SK-N-SH (cell line): ENCODE measurements around the gene ZNF213. TPM values are rescaled to one million over a fixed set of nuclear protein-coding genes. Genes with fewer than 3 reads are reported as not detected.

Experiments used
- CTCF ChIA-PET: fragments of 300-600, 350-600 bp; formaldehyde crosslinking; extraction: SDS; loops from one replicate; lab custom pipeline; 2021; lab: Yijun Ruan, JAX
- POLR2A ChIA-PET: fragments of 350-600 bp; sonication (Branson Sonifier 250); formaldehyde crosslinking; extraction: SDS; loops from one replicate; lab custom pipeline; 2020; ENCODE audit warnings: antibody characterized with exemption, inconsistent platforms; lab: Yijun Ruan, JAX
- DNase-seq: peaks from one replicate; pipeline ENCODE4 v3.0.0; 2012
- H2AFZ ChIP-seq: fragments of 200-600 bp; sonication (generic); 2 replicates; pipeline ENCODE4 v1.8.1; 2016; ENCODE audit warnings: antibody characterized with exemption, mild to moderate bottlenecking, low read depth
- H3F3A ChIP-seq: fragments of 200-600 bp; sonication (generic); replicated peaks from 2 replicates; pipeline ENCODE3; 2016; ENCODE audit warnings: antibody characterized with exemption, mild to moderate bottlenecking; ENCODE audit not compliant: insufficient read depth
- H3K27ac ChIP-seq, 2 experiments: fragments of 200-500 bp in 1 of 2; fragments of 200-600 bp in 1 of 2; sonication (Bioruptor generic) in 1 of 2; sonication (generic), shearing (Covaris generic) in 1 of 2; 2 replicates each; pipeline versions ENCODE4 v1.5.1 to v1.6.1; 2014 to 2016; ENCODE audit warnings: low read depth in 2 of 2, inconsistent platforms in 1 of 2, low read length in 1 of 2, mild to moderate bottlenecking in 1 of 2, mixed read lengths in 1 of 2
- H3K27me3 ChIP-seq: fragments of 200-600 bp; sonication (generic), shearing (Covaris generic); 2 replicates; pipeline ENCODE4 v1.6.1; 2016; ENCODE audit warnings: mixed run types; ENCODE audit not compliant: insufficient read depth
- H3K36me3 ChIP-seq, 2 experiments: fragments of 200-500 bp in 1 of 2; fragments of 200-600 bp in 1 of 2; sonication (Bioruptor generic) in 1 of 2; sonication (generic) in 1 of 2; replicated peaks in 1 of 2; 2 replicates each; pipeline versions ENCODE3 to v1.5.1; 2014 to 2016; ENCODE audit warnings: low read length in 1 of 2, mild to moderate bottlenecking in 1 of 2; ENCODE audit not compliant: insufficient read depth in 2 of 2, control insufficient read depth in 1 of 2
- H3K4me1 ChIP-seq, 2 experiments: fragments of 200-500 bp in 1 of 2; fragments of 200-600 bp in 1 of 2; sonication (Bioruptor generic) in 1 of 2; sonication (generic), shearing (Covaris generic) in 1 of 2; 2 replicates each; pipeline versions ENCODE4 v1.5.1 to v1.6.1; 2014 to 2016; ENCODE audit warnings: low read depth in 1 of 2, low read length in 1 of 2, mixed run types in 1 of 2; ENCODE audit not compliant: insufficient read depth in 2 of 2, control insufficient read depth in 1 of 2
- H3K4me2 ChIP-seq: fragments of 200-600 bp; sonication (generic), shearing (Covaris generic); 2 replicates; pipeline ENCODE4 v1.6.1; 2017; ENCODE audit warnings: mixed run types
- H3K4me3 ChIP-seq, 2 experiments: fragments of 200-500 bp in 1 of 2; fragments of 200-600 bp in 1 of 2; sonication (Bioruptor generic) in 1 of 2; sonication (generic), shearing (Covaris generic) in 1 of 2; 2 replicates each; pipeline versions ENCODE4 v1.5.1 to v1.8.1; 2014 to 2016; ENCODE audit warnings: low read depth in 2 of 2, inconsistent platforms in 1 of 2, low read length in 1 of 2, mild to moderate bottlenecking in 1 of 2, mixed read lengths in 1 of 2, moderate library complexity in 1 of 2
- H3K79me2 ChIP-seq: fragments of 200-600 bp; sonication (generic); 2 replicates; pipeline ENCODE4 v1.8.1; 2017; ENCODE audit warnings: mild to moderate bottlenecking; ENCODE audit not compliant: insufficient read depth
- H3K9ac ChIP-seq: fragments of 200-600 bp; sonication (generic); 2 replicates; pipeline ENCODE4 v1.6.1; 2017; ENCODE audit warnings: mixed run types
- H3K9me2 ChIP-seq: fragments of 200-600 bp; sonication (generic); 2 replicates; pipeline ENCODE4 v1.6.1; 2017; ENCODE audit warnings: mixed run types
- H3K9me3 ChIP-seq: fragments of 200-600 bp; sonication (generic); 2 replicates; pipeline ENCODE4 v1.6.1; 2017; ENCODE audit warnings: mixed run types, mild to moderate bottlenecking, moderate library complexity
- H4K20me1 ChIP-seq: fragments of 200-600 bp; sonication (generic); 2 replicates; pipeline ENCODE4 v1.6.1; 2017; ENCODE audit warnings: mild to moderate bottlenecking, mixed run types; ENCODE audit not compliant: insufficient read depth
- ELF1 ChIP-seq: IDR thresholded peaks from 2 replicates; pipeline ENCODE4 v1.4.0; 2012
- EZH2phosphoT487 ChIP-seq: fragments of 200-600 bp; sonication (generic); IDR thresholded peaks from 2 replicates; pipeline ENCODE4 v1.6.1; 2017; ENCODE audit warnings: low read depth, mixed run types, mild to moderate bottlenecking, antibody characterized with exemption, moderate library complexity, borderline replicate concordance
- FOXJ3 ChIP-seq: sonication (generic); formaldehyde crosslinking; IDR thresholded peaks from 2 replicates; pipeline ENCODE4 v1.5.1; 2020; ENCODE audit warnings: mild to moderate bottlenecking, missing genetic modification reagents
- MEF2A ChIP-seq: IDR thresholded peaks from 2 replicates; pipeline ENCODE4 v1.4.0; 2012; ENCODE audit warnings: low read depth, borderline replicate concordance
- MXI1 ChIP-seq: IDR thresholded peaks from 2 replicates; pipeline ENCODE4 v1.6.1; 2012; ENCODE audit warnings: mild to moderate bottlenecking, low read depth, low read length, improper control_type of control experiment
- NFIC ChIP-seq: IDR thresholded peaks from 2 replicates; pipeline ENCODE4 v1.4.0; 2012; ENCODE audit warnings: borderline replicate concordance
- TAF1 ChIP-seq: IDR thresholded peaks from 2 replicates; pipeline ENCODE4 v1.6.1; 2012; ENCODE audit warnings: low read depth, mild to moderate bottlenecking, low read length, moderate library complexity, borderline replicate concordance
- TCF12 ChIP-seq: IDR thresholded peaks from 2 replicates; pipeline ENCODE4 v1.4.0; 2012
- WGBS: methylation state at CpG from one replicate; pipeline ENCODE4 v1.1.6; 2017; ENCODE audit warnings: low lambda C conversion rate; 5-methylcytosine and 5-hydroxymethylcytosine counted together
- polyA plus RNA-seq, 3 experiments: library from polyadenylated mRNA; depleted of rRNA; stranded (reverse); fragments of >200 nt; gene quantifications; 2 replicates each; pipeline ENCODE4 v1.2.3, GENCODE V29; 2012
- TF ChIP-seq, protein P1 (sequence below): fragments of 200-600 bp; sonication (generic); IDR thresholded peaks from 2 replicates; pipeline ENCODE4 v1.6.1; 2017; ENCODE audit warnings: antibody characterized with exemption, mild to moderate bottlenecking, moderate library complexity
- TF ChIP-seq, protein P2 (sequence below): IDR thresholded peaks from 2 replicates; pipeline ENCODE4 v1.4.0; 2012; ENCODE audit warnings: low read depth, borderline replicate concordance
- TF ChIP-seq, protein P3 (sequence below): fragments of 150-350 bp; IDR thresholded peaks from 2 replicates; pipeline ENCODE4 v1.6.1; 2017; ENCODE audit warnings: antibody characterized with exemption, low read length, low read depth, borderline replicate concordance
- TF ChIP-seq, protein P4 (sequence below): IDR thresholded peaks from 2 replicates; pipeline ENCODE4 v1.6.1; 2012; ENCODE audit warnings: mild to moderate bottlenecking, low read depth, low read length, moderate library complexity

The ZNF213 gene
- polyA plus RNA-seq, 1 of the 3 experiments (the other 2 are of a cell fraction) = 1.1 TPM

DNA sequence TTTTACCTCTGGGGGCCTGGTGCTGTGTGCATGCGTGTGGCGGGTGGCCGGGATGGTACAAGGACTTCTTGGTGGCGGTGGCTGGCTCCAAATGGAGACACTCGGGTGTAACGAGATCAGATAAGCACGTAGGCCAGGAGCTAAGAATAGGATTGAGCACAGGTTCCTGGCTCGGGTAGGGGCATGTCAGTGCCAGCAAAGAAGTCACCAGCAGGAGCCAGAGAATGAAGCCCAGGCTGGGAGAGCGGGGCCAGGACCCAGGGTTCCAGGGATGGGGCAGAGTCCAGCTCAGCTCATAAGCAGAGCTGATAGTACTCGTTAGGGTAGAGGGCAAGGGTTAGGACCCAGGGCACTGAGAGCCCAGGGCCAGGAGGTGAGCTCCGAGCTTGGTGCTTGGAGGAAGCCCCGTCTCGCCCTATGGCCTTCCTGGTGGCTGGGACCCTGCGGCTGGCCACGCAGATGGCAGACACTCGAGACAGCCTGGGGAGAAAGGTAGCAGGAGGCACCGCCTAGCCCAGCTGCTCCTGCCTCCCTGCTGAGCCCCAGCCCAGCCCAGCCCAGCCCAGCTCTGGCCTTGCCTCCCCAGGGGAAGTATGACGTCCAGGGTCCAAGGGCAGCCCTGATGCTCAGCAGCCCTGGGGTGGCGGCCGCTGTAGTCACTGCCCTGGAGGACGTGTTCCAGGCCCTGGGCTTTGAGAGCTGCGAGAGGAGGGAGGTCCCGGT is 8.9 kb downstream of the ZNF213 start:
- CTCF ChIA-PET = interaction anchor here (1.1 to 3.3 kb wide), 3 partner anchors 14 to 85 kb away, joined by 3 to 10 read pairs (median 3); no protein-coding TSS in a partner anchor
- peaks cover 0 to 26% of the 10 kb centered on the region in 2 experiments for H3K36me3 ChIP-seq
- H3K27ac ChIP-seq = no peak overlapping the region
- TF ChIP-seq ELF1 (no peak), MEF2A (no peak), TCF12 (no peak), FOXJ3 (CRISPR knock-in tag) (no peak), NFIC (no peak)
- TF ChIP-seq, protein P1, sequence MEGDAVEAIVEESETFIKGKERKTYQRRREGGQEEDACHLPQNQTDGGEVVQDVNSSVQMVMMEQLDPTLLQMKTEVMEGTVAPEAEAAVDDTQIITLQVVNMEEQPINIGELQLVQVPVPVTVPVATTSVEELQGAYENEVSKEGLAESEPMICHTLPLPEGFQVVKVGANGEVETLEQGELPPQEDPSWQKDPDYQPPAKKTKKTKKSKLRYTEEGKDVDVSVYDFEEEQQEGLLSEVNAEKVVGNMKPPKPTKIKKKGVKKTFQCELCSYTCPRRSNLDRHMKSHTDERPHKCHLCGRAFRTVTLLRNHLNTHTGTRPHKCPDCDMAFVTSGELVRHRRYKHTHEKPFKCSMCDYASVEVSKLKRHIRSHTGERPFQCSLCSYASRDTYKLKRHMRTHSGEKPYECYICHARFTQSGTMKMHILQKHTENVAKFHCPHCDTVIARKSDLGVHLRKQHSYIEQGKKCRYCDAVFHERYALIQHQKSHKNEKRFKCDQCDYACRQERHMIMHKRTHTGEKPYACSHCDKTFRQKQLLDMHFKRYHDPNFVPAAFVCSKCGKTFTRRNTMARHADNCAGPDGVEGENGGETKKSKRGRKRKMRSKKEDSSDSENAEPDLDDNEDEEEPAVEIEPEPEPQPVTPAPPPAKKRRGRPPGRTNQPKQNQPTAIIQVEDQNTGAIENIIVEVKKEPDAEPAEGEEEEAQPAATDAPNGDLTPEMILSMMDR = no peak
- TF ChIP-seq, protein P2, sequence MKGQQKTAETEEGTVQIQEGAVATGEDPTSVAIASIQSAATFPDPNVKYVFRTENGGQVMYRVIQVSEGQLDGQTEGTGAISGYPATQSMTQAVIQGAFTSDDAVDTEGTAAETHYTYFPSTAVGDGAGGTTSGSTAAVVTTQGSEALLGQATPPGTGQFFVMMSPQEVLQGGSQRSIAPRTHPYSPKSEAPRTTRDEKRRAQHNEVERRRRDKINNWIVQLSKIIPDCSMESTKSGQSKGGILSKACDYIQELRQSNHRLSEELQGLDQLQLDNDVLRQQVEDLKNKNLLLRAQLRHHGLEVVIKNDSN = no peak
- H3K9me3 ChIP-seq = no peaks in the 10 kb centered on the region
- H3K4me1 ChIP-seq = peaks cover 0 to 7% of the 10 kb centered on the region in 2 experiments; a peak in 1 of 4 replicates
- peaks cover under 1% of the 10 kb centered on the region for H3F3A ChIP-seq
- POLR2A ChIA-PET = interaction anchor here (1.2 kb wide), 1 partner anchor 9 kb away, joined by 4 read pairs; the partner anchor contains the start of gene ZNF213
- WGBS = 85% methylated on average over 10 of the region's 23 CpGs
- no peak overlapping the region for H3K9ac ChIP-seq
- H3K4me2 ChIP-seq = no peak overlapping the region
- no peak overlapping the region for H2AFZ ChIP-seq
- no peaks in the 10 kb centered on the region for H4K20me1 ChIP-seq
- H3K9me2 ChIP-seq = no peaks in the 10 kb centered on the region
- H3K4me3 ChIP-seq = no peak overlapping the region
- no peaks in the 10 kb centered on the region for H3K79me2 ChIP-seq
- no peaks in the 10 kb centered on the region for H3K27me3 ChIP-seq
- peak; percentile 12 for DNase-seq

DNA sequence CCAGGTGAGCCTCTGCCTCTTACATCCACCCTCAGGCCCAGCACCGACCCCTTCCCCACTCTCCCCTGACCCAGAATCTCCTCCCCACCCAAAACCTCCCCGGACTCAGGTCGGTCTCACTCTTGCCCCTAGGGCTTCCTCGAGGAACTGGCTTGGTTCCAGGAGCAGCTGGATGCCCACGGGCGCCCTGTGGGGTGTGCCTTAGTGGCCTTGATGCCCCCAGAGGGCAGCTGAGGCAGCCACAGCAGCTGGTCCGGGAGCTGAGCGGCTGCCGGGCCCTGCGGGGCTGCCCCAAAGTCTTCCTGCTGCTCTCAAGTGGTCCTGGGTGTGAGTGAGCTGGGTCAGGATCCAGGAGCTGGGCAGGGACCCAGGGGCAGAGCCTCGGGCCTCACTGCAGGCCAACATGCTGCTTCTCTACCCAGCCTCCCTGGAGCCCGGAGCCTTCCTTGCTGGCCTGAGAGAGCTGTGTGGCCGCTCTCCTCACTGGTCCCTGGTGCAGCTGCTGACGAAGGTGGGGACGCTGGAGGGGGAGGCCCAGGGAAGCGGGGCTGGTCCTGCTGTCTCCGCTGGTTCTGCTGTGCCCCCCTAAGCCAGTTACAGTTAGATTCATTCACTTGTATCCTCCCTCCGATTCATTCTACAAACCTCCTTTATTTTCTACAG is 9.6 kb downstream of the ZNF213 start:
- no peak for DNase-seq
- no peaks in the 10 kb centered on the region for H3K79me2 ChIP-seq
- H3K27me3 ChIP-seq = no peaks in the 10 kb centered on the region
- H3K36me3 ChIP-seq = peaks cover 0 to 22% of the 10 kb centered on the region in 2 experiments
- CTCF ChIA-PET = interaction anchor here (1.1 to 3.3 kb wide), 3 partner anchors 15 to 86 kb away, joined by 3 to 10 read pairs (median 3); no protein-coding TSS in a partner anchor
- H3K27ac ChIP-seq = no peak overlapping the region
- H3F3A ChIP-seq = peaks cover 7% of the 10 kb centered on the region
- peaks cover under 1 to 5% of the 10 kb centered on the region in 2 experiments; a peak in 2 of 4 replicates for H3K4me1 ChIP-seq
- H2AFZ ChIP-seq = no peak overlapping the region
- H3K4me2 ChIP-seq = no peak overlapping the region
- H3K4me3 ChIP-seq = no peak overlapping the region
- POLR2A ChIA-PET = interaction anchor here (1.2 kb wide), 1 partner anchor 9 kb away, joined by 4 read pairs; the partner anchor contains the start of gene ZNF213
- WGBS = 87% methylated on average over 7 of the region's 18 CpGs
- no peaks in the 10 kb centered on the region for H3K9me2 ChIP-seq
- no peaks in the 10 kb centered on the region for H4K20me1 ChIP-seq
- no peaks in the 10 kb centered on the region for H3K9me3 ChIP-seq
- no peak overlapping the region for H3K9ac ChIP-seq
- TF ChIP-seq TCF12 (no peak), TAF1 (no peak), EZH2phosphoT487 (no peak), MXI1 (no peak)
- TF ChIP-seq, protein P2 = no peak
- TF ChIP-seq, protein P3, sequence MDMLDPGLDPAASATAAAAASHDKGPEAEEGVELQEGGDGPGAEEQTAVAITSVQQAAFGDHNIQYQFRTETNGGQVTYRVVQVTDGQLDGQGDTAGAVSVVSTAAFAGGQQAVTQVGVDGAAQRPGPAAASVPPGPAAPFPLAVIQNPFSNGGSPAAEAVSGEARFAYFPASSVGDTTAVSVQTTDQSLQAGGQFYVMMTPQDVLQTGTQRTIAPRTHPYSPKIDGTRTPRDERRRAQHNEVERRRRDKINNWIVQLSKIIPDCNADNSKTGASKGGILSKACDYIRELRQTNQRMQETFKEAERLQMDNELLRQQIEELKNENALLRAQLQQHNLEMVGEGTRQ = no peak
- TF ChIP-seq, protein P4, sequence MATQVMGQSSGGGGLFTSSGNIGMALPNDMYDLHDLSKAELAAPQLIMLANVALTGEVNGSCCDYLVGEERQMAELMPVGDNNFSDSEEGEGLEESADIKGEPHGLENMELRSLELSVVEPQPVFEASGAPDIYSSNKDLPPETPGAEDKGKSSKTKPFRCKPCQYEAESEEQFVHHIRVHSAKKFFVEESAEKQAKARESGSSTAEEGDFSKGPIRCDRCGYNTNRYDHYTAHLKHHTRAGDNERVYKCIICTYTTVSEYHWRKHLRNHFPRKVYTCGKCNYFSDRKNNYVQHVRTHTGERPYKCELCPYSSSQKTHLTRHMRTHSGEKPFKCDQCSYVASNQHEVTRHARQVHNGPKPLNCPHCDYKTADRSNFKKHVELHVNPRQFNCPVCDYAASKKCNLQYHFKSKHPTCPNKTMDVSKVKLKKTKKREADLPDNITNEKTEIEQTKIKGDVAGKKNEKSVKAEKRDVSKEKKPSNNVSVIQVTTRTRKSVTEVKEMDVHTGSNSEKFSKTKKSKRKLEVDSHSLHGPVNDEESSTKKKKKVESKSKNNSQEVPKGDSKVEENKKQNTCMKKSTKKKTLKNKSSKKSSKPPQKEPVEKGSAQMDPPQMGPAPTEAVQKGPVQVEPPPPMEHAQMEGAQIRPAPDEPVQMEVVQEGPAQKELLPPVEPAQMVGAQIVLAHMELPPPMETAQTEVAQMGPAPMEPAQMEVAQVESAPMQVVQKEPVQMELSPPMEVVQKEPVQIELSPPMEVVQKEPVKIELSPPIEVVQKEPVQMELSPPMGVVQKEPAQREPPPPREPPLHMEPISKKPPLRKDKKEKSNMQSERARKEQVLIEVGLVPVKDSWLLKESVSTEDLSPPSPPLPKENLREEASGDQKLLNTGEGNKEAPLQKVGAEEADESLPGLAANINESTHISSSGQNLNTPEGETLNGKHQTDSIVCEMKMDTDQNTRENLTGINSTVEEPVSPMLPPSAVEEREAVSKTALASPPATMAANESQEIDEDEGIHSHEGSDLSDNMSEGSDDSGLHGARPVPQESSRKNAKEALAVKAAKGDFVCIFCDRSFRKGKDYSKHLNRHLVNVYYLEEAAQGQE = no peak
- TF ChIP-seq, protein P1 = no peak
